ENCODE measurements around the gene SMAD3.
"Not testable (repeated sequence)": the region's sequence is repeated elsewhere in the genome, so short reads cannot be mapped to it uniquely, and the experiment has no call there.

DNA sequence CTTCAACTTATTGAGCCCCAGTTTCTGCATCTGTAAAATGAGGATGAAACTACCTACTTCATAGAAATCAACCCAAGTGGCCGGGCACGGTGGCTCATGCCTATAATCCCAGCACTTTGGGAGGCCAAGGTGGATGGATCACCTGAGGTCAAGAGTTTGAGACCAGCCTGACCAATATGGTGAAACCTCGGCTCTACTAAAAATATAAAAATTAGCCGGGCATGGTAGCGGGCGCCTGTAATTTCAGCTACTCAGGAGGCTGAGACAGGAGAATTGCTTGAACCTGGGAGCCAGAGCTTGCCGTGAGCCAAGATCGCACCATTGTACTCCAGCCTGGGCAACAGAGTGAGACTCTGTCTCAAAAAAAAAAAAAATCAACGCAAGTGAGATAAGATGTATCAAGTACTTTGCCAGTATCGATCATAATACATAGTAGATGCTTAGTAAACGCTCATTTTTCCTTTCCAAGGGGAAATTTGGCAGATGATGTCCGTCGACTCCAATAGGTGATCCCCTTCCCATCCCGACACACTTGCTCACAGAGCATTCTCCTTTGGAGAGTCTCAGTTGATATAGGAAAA lies 10.2 kb downstream of the SMAD3 start:
- TF ChIP-seq CTCF (IDR thresholded peaks at IDR 0.05; ENCODE audit: poor library complexity, severe bottlenecking); MXI1 (conservative IDR thresholded peaks at IDR 0.05; ENCODE audit: poor library complexity, severe bottlenecking); TAF1 (IDR thresholded peaks at IDR 0.05; ENCODE audit: low read depth); SMC3 (conservative IDR thresholded peaks at IDR 0.05; ENCODE audit: poor library complexity); POLR2AphosphoS5 (IDR thresholded peaks at IDR 0.05); EP300 (conservative IDR thresholded peaks at IDR 0.05; ENCODE audit: poor library complexity, severe bottlenecking); RAD21 (conservative IDR thresholded peaks at IDR 0.05); EZH2 (IDR thresholded peaks at IDR 0.05; ENCODE audit: borderline replicate concordance, insufficient read depth, low read length, poor library complexity, severe bottlenecking): not testable (repeated sequence)

All from neural cell (in vitro differentiated cells).